Measurements from ENCODE around the gene NTM.

Gene NTM

DNA sequence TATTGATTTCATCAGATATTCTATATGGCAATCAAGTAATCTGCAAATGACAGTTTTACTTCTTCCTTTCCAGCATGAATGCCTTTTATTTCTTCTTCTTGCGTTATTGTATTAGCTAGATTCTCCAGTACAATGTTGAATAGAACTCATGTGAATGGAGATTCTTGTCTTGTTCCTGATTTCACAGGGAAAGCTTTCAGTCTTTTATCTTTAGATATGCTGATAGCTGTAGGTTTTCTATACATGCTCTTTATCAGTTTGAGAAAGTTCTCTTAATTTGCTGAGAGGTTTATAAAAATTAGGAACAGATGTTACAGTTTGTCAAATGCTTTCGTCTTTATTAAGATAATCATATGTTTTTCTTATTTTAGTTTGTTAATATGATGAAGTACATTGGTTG is 347.2 kb downstream of the NTM start:
- Histone ChIP-seq H3K4me3 (replicated peaks; ENCODE audit: insufficient read depth, low read length) (no peak overlapping the region), H3K27ac (replicated peaks) (no peak overlapping the region), H3K27me3 (ENCODE audit: insufficient read depth, poor library complexity, severe bottlenecking) (no peaks in the 10 kb centered on the region)
- no peak for DNase-seq (ENCODE audit: low read depth in 1 of 2, low spot score in 1 of 2)
- no peak for TF ChIP-seq POLR2AphosphoS5 (IDR thresholded peaks at IDR 0.05; ENCODE audit: low read depth)
- no peak for TF ChIP-seq GABPA (IDR thresholded peaks at IDR 0.05; ENCODE audit: low read depth)
- TF ChIP-seq REST (IDR thresholded peaks at IDR 0.05; ENCODE audit: insufficient replicate concordance, low read depth): no peak
- TF ChIP-seq CTCF (IDR thresholded peaks at IDR 0.05; ENCODE audit: insufficient read depth, low read length): no peak
- no peak for TF ChIP-seq SPI1 (IDR thresholded peaks at IDR 0.05; ENCODE audit: borderline replicate concordance, low read depth)

DNA sequence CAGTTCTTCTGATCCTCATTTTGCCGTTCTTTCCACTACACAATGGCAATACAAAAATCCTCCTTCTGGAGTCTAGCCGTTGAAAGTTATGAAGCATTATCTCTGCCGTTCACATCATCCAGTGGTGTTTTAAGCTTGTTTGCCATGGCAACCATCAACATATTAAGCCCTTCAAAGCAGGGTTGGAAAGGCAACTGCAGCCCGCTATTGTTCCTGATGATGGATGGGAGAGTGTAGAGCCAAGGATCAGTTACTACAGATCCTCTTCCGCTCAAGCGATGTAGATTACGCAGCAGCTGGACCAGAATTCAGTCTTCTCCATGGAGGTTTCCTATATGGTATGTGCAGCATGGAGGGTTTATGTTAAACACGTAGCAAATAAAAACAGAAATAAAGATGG is 352.7 kb downstream of the NTM start:
- Histone ChIP-seq H3K4me3 (replicated peaks; ENCODE audit: insufficient read depth, low read length) (no peak overlapping the region), H3K27ac (replicated peaks) (no peak overlapping the region), H3K27me3 (ENCODE audit: insufficient read depth, poor library complexity, severe bottlenecking) (no peaks in the 10 kb centered on the region)
- TF ChIP-seq SPI1 (IDR thresholded peaks at IDR 0.05; ENCODE audit: borderline replicate concordance, low read depth) (no peak), CTCF (IDR thresholded peaks at IDR 0.05; ENCODE audit: insufficient read depth, low read length) (no peak), REST (IDR thresholded peaks at IDR 0.05; ENCODE audit: insufficient replicate concordance, low read depth) (no peak), POLR2AphosphoS5 (IDR thresholded peaks at IDR 0.05; ENCODE audit: low read depth) (no peak), GABPA (IDR thresholded peaks at IDR 0.05; ENCODE audit: low read depth) (no peak)
- no peak for DNase-seq (ENCODE audit: low read depth in 1 of 2, low spot score in 1 of 2)

DNA sequence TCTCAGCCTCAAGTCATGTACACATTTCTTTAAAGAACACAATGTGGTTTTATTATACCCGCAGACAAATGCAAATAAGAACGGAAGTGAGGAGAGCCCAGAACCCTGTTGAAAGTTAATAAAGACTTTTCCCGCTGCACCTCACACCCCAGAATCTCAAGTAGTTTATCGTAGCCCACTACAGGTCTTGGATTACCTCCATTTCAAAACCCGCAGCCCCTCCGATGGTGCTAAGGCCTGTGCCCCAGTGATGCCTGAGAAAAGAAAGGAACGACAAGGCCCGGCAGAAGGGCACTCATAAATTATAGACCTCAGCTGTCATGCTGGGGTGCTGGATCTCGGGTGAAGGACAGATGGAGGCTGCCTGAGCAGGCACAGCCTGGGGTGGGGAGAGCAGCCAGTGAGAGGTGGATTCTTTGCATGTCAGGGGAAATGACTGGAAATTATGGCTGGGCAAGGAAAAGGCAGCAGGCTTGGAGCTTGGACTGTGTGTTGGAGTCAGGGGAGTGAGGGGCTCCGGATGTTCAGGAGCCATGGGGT is 354.1 kb downstream of the NTM start:
- no peak overlapping the region for H3K27ac ChIP-seq (replicated peaks)
- DNase-seq (ENCODE audit: low read depth in 1 of 2, low spot score in 1 of 2): no peak
- TF ChIP-seq GABPA (IDR thresholded peaks at IDR 0.05; ENCODE audit: low read depth) (no peak), REST (IDR thresholded peaks at IDR 0.05; ENCODE audit: insufficient replicate concordance, low read depth) (no peak)
- no peaks in the 10 kb centered on the region for H3K27me3 ChIP-seq (ENCODE audit: insufficient read depth, poor library complexity, severe bottlenecking)
- H3K4me3 ChIP-seq (replicated peaks; ENCODE audit: insufficient read depth, low read length): no peak overlapping the region
